ENCODE results near the gene DPP4. TPM values are rescaled to one million over a fixed set of nuclear protein-coding genes. Genes with fewer than 3 reads are reported as not detected.

Gene DPP4
- total and polyA plus RNA-seq, 4 experiments from 2014 or later: 38.5 to 124 (median 72.5) TPM

DNA sequence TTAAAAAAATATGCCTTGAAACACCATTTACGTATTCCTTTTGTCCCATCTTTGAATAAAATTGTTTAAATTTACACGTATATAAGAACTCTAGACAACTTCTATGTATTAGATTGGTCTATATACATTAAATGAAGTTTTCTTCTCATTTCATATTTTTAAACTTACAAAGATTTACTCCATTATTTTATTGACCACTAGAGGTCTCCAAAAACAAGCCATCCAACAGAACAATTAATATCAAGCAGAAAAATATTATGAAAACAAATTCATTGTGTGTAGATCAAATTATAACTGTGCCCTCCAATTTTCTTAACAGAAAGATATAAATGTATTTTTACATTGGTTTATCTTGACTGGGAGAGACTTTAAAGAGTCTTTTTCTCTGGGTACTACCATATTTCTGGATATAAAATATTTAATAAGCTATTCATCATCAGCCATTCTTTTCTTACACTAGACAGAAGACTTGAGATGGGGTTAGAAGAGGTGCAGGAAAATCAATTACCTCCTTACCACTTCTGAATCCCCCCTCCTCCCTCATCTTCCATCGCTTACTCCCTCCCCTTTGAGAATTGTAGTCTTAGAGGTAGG is 66.5 kb downstream of the DPP4 start:
- peaks cover 25 to 39% of the 10 kb centered on the region in 2 donors for H3K36me3 Mint-ChIP-seq
- intact Hi-C loops (cut with micrococcal nuclease): loop anchor here (1.0 to 2.0 kb wide), 4 partner anchors 67 to 421 kb away; partner anchors contain the start of gene DPP4
- H3K27me3 ChIP-seq (ENCODE audit: insufficient read depth, low read length): no peaks in the 10 kb centered on the region
- H3K36me3 ChIP-seq (ENCODE audit: insufficient read depth, low read length): peaks cover 6% of the 10 kb centered on the region
- H3K4me1 ChIP-seq (ENCODE audit: insufficient read depth, low read length): peaks cover 40% of the 10 kb centered on the region
- H3K27ac Mint-ChIP-seq: peak overlapping the region in 6 of 7 donors; percentile 4 to 33 (median 21)
- peak in 4 of 5 donors; percentile 36 to 46 (median 40) for DNase-seq
- H3K9me3 ChIP-seq (ENCODE audit: control insufficient read depth in 1 of 2, low read length in 2 of 2): no peaks in the 10 kb centered on the region
- H3K27me3 Mint-ChIP-seq: no peaks in the 10 kb centered on the region
- no peak overlapping the region for H3K27ac ChIP-seq (ENCODE audit: low read depth, low read length)
- CTCF ChIA-PET (ENCODE audit: partially characterized antibody): interaction anchor here (0.7 to 7.6 kb wide), 22 partner anchors 10 to 310 kb away, joined by 3 to 54 read pairs (median 4); partner anchors contain the start of gene DPP4
- POLR2A ChIA-PET (ENCODE audit: partially characterized antibody): interaction anchor here (0.6 to 1.8 kb wide), 6 partner anchors 10 to 65 kb away, joined by 3 to 5 read pairs (median 4); no protein-coding TSS in a partner anchor
- H3K4me3 ChIP-seq (ENCODE audit: low read length in 2 of 2): no peak overlapping the region
- H3K4me1 Mint-ChIP-seq: peaks cover 36 to 55% (median 44%) of the 10 kb centered on the region in 4 donors
- H3K9me3 Mint-ChIP-seq: no peaks in the 10 kb centered on the region
- no peak overlapping the region for H3K4me3 Mint-ChIP-seq

DNA sequence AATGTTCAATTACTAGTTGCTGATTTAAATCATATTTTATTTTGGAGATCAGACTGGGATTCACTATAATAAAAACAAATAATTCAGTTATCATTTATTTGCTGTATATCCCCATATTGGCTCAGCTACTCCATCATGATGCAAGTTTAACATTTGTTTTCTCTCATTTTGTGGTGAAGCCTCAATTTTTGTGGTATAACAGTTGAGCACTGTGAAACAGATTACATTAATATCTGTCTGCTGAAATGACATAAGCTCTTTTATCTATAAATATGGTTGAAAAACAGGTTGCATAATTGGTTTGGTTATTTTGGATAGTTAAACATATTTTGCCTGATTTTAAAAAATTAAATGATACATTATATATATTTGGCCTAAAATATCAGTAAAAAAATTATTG is 67.7 kb downstream of the DPP4 start:
- CTCF ChIA-PET (ENCODE audit: partially characterized antibody): interaction anchor here (0.7 to 7.6 kb wide), 4 partner anchors 16 to 119 kb away, joined by 3 to 54 read pairs (median 7); no protein-coding TSS in a partner anchor
- no peaks in the 10 kb centered on the region for H3K27me3 Mint-ChIP-seq

DNA sequence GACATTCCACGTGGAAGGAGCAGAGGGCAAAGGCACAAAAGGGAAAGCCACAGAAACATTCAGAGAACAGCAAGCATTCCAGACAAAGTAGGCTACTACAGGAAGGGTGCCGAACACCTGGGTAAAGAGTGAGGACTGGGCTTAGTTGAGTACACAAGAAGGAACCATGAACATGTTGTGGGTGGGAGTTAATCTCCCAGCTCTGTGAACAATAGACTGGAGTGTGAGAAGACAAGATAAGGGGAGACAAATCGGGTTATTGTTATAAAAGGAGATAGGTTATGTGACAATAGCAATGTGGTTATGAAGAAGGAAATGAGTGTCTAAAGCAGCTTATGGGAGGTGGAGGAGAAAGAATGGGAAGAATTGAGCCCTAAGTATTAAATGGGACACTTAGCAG is 70.0 kb downstream of the DPP4 start:
- Mint-ChIP-seq H3K27ac (peak overlapping the region in 4 of 7 donors; percentile 12 to 68 (median 22)), H3K4me1 (peaks cover 11 to 33% (median 16%) of the 10 kb centered on the region in 4 donors), H3K4me3 (peak overlapping the region in 1 of 8 donors; percentile 0), H3K36me3 (peaks cover 54 to 62% of the 10 kb centered on the region in 2 donors), H3K27me3 (no peaks in the 10 kb centered on the region), H3K9me3 (no peaks in the 10 kb centered on the region)
- intact Hi-C loops (cut with micrococcal nuclease): no loop called here
- no peaks in the 10 kb centered on the region for H3K27me3 ChIP-seq (ENCODE audit: insufficient read depth, low read length)
- POLR2A ChIA-PET (ENCODE audit: partially characterized antibody): no interaction called here
- H3K9me3 ChIP-seq (ENCODE audit: control insufficient read depth in 1 of 2, low read length in 2 of 2): no peaks in the 10 kb centered on the region
- H3K36me3 ChIP-seq (ENCODE audit: insufficient read depth, low read length): peaks cover 6% of the 10 kb centered on the region
- H3K27ac ChIP-seq (ENCODE audit: low read depth, low read length): no peak overlapping the region
- DNase-seq: no peak
- CTCF ChIA-PET (ENCODE audit: partially characterized antibody): interaction anchor here (1.4 to 7.6 kb wide), 2 partner anchors 9 to 122 kb away, joined by 5 to 54 read pairs; no protein-coding TSS in a partner anchor
- H3K4me3 ChIP-seq (ENCODE audit: low read length in 2 of 2): no peak overlapping the region
- H3K4me1 ChIP-seq (ENCODE audit: insufficient read depth, low read length): peaks cover 5% of the 10 kb centered on the region

More for the DNA sequence above, 67.7 kb downstream of the DPP4 start:
- POLR2A ChIA-PET (ENCODE audit: partially characterized antibody): interaction anchor here (0.9 kb wide), 1 partner anchor 14 kb away, joined by 3 read pairs; no protein-coding TSS in a partner anchor
- Mint-ChIP-seq H3K36me3 (peaks cover 36 to 51% of the 10 kb centered on the region in 2 donors), H3K4me1 (peaks cover 24 to 42% (median 35%) of the 10 kb centered on the region in 4 donors), H3K27ac (no peak overlapping the region), H3K9me3 (no peaks in the 10 kb centered on the region), H3K4me3 (no peak overlapping the region)
- intact Hi-C loops (cut with micrococcal nuclease): loop anchor here (2.0 kb wide), 1 partner anchor 420 kb away; no protein-coding TSS in a partner anchor
- H3K36me3 ChIP-seq (ENCODE audit: insufficient read depth, low read length): peaks cover 6% of the 10 kb centered on the region
- peaks cover 28% of the 10 kb centered on the region for H3K4me1 ChIP-seq (ENCODE audit: insufficient read depth, low read length)
- H3K27me3 ChIP-seq (ENCODE audit: insufficient read depth, low read length): no peaks in the 10 kb centered on the region
- no peak overlapping the region for H3K4me3 ChIP-seq (ENCODE audit: low read length in 2 of 2)
- no peaks in the 10 kb centered on the region for H3K9me3 ChIP-seq (ENCODE audit: control insufficient read depth in 1 of 2, low read length in 2 of 2)
- no peak for DNase-seq
- H3K27ac ChIP-seq (ENCODE audit: low read depth, low read length): no peak overlapping the region

DNA sequence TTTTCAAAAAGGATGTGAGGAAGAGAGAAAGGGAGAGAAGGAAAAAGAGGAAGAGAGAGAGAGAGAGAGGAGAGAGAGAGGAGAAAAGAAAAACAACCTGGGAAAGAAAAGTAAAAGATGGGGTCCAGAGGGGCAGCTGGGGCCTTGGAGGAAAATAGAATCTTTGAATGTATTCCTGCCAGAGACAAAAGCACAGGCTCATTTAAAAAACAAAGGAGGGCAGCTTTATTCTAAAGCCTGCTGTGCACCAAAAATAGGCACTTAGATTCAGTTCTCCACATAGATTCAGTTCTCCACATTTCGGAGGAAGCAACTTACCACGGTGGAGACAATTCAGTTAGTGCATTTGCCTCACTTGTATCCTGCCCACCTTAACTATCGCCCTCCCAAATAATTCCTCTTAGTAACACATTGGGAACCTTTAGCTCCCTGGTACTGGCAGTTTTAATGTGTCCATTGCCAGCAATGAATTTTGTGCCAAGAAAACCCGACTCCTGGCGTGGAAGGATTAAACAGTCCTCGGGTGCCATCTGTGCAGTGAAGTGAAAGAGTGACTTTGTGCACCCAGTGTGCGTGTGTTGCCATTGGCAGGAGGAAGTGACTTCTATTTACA is 71.3 kb downstream of the DPP4 start:
- H3K36me3 ChIP-seq (ENCODE audit: insufficient read depth, low read length): peaks cover 6% of the 10 kb centered on the region
- no peak overlapping the region for H3K27ac ChIP-seq (ENCODE audit: low read depth, low read length)
- H3K27ac Mint-ChIP-seq: peak overlapping the region in 2 of 7 donors; percentile 30 to 77
- peaks cover 6% of the 10 kb centered on the region for H3K4me1 ChIP-seq (ENCODE audit: insufficient read depth, low read length)
- POLR2A ChIA-PET (ENCODE audit: partially characterized antibody): interaction anchor here (1.2 kb wide), 1 partner anchor 123 kb away, joined by 3 read pairs; no protein-coding TSS in a partner anchor
- H3K4me3 ChIP-seq (ENCODE audit: low read length in 2 of 2): no peak overlapping the region
- peaks cover 61 to 69% of the 10 kb centered on the region in 2 donors for H3K36me3 Mint-ChIP-seq
- intact Hi-C loops (cut with micrococcal nuclease): no loop called here
- H3K9me3 ChIP-seq (ENCODE audit: control insufficient read depth in 1 of 2, low read length in 2 of 2): no peaks in the 10 kb centered on the region
- H3K4me1 Mint-ChIP-seq: peaks cover 13 to 41% (median 22%) of the 10 kb centered on the region in 4 donors
- CTCF ChIA-PET (ENCODE audit: partially characterized antibody): interaction anchor here (7.6 kb wide), 1 partner anchor 123 kb away, joined by 54 read pairs; no protein-coding TSS in a partner anchor
- no peaks in the 10 kb centered on the region for H3K27me3 ChIP-seq (ENCODE audit: insufficient read depth, low read length)
- no peak for DNase-seq
- H3K4me3 Mint-ChIP-seq: no peak overlapping the region
- no peaks in the 10 kb centered on the region for H3K27me3 Mint-ChIP-seq
- H3K9me3 Mint-ChIP-seq: no peaks in the 10 kb centered on the region

DNA sequence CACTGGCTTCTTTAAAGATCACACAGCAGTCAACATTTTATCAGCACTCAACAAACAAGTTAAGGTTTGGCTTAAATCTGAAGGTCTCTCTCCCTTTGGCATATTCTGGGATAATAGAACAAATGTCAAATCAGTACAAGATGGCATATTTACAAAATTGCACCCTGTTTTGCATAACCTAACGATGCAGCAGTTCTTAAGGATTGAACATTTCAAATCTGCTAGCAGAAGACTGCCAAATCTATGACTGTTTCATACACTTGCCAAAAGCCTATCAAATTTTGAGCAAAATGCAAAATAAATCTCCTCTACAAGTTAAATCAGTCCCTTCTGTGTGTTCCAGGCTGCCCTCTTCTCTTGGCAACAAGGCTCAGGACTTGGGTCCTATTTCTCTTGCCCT is 73.6 kb downstream of the DPP4 start:
- Histone ChIP-seq H3K27ac (ENCODE audit: low read depth, low read length) (no peak overlapping the region), H3K4me3 (ENCODE audit: low read length in 2 of 2) (no peak overlapping the region), H3K27me3 (ENCODE audit: insufficient read depth, low read length) (no peaks in the 10 kb centered on the region), H3K4me1 (ENCODE audit: insufficient read depth, low read length) (peaks cover 15% of the 10 kb centered on the region), H3K9me3 (ENCODE audit: control insufficient read depth in 1 of 2, low read length in 2 of 2) (no peaks in the 10 kb centered on the region), H3K36me3 (ENCODE audit: insufficient read depth, low read length) (peaks cover 6% of the 10 kb centered on the region)
- intact Hi-C loops (cut with micrococcal nuclease): no loop called here
- no peak for DNase-seq
- H3K4me3 Mint-ChIP-seq: no peak overlapping the region
- ChIA-PET CTCF (ENCODE audit: partially characterized antibody) (interaction anchor here (0.6 to 1.7 kb wide), 6 partner anchors 8 to 126 kb away, joined by 3 to 4 read pairs (median 3); no protein-coding TSS in a partner anchor), POLR2A (ENCODE audit: partially characterized antibody) (interaction anchor here (0.8 to 3.4 kb wide), 2 partner anchors 11 to 73 kb away, joined by 3 to 13 read pairs; no protein-coding TSS in a partner anchor)
- H3K9me3 Mint-ChIP-seq: no peaks in the 10 kb centered on the region
- no peaks in the 10 kb centered on the region for H3K27me3 Mint-ChIP-seq
- H3K4me1 Mint-ChIP-seq: peaks cover 23 to 58% (median 36%) of the 10 kb centered on the region in 4 donors
- H3K36me3 Mint-ChIP-seq: peaks cover 69 to 70% of the 10 kb centered on the region in 2 donors
- H3K27ac Mint-ChIP-seq: peak overlapping the region in 5 of 7 donors; percentile 14 to 61 (median 31)

DNA sequence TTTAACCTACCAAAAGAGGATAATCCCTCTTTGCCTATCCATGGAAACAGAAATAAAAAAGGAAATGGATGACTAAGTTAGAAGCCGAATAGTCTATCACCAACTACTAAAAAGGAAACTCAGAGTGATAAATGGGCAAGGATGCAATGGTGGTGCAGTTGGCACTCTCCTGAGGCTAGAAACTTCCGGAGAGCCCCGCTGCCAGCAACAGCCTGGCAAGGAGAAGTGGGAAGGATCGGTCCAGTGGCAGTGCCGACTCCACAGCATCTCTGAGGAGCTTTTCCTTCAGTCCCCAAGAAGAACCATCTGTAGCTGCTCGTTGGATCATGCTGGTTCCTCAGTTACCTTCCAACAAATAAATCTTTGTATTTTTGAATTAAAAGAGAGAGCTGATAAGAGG is 74.7 kb downstream of the DPP4 start:
- DNase-seq: no peak
- H3K27ac Mint-ChIP-seq: peak overlapping the region in 5 of 7 donors; percentile 30 to 80 (median 52)
- H3K36me3 Mint-ChIP-seq: peaks cover 64 to 73% of the 10 kb centered on the region in 2 donors
- H3K4me3 ChIP-seq (ENCODE audit: low read length in 2 of 2): no peak overlapping the region
- CTCF ChIA-PET (ENCODE audit: partially characterized antibody): interaction anchor here (1.3 to 1.7 kb wide), 4 partner anchors 13 to 127 kb away, joined by 3 to 4 read pairs (median 4); no protein-coding TSS in a partner anchor
- peaks cover 33 to 63% (median 46%) of the 10 kb centered on the region in 4 donors for H3K4me1 Mint-ChIP-seq
- intact Hi-C loops (cut with micrococcal nuclease): loop anchor here (10.0 kb wide), 1 partner anchor 315 kb away; the partner anchor contains the start of gene IFIH1
- no peaks in the 10 kb centered on the region for H3K27me3 Mint-ChIP-seq
- H3K9me3 Mint-ChIP-seq: no peaks in the 10 kb centered on the region
- no peaks in the 10 kb centered on the region for H3K9me3 ChIP-seq (ENCODE audit: control insufficient read depth in 1 of 2, low read length in 2 of 2)
- H3K36me3 ChIP-seq (ENCODE audit: insufficient read depth, low read length): peaks cover 6% of the 10 kb centered on the region
- no peak overlapping the region for H3K27ac ChIP-seq (ENCODE audit: low read depth, low read length)
- no peaks in the 10 kb centered on the region for H3K27me3 ChIP-seq (ENCODE audit: insufficient read depth, low read length)
- no peak overlapping the region for H3K4me3 Mint-ChIP-seq
- H3K4me1 ChIP-seq (ENCODE audit: insufficient read depth, low read length): peaks cover 26% of the 10 kb centered on the region
- POLR2A ChIA-PET (ENCODE audit: partially characterized antibody): interaction anchor here (0.8 to 3.4 kb wide), 3 partner anchors 12 to 74 kb away, joined by 3 to 13 read pairs (median 3); no protein-coding TSS in a partner anchor

All from CD4-positive, alpha-beta memory T cell (primary cell).